ENCODE measurements around the gene CNOT1.

GRCh38 chr16:58624209-58624608 lies 5.4 kb downstream of the CNOT1 start:
- TF ChIP-seq SPI1 (IDR thresholded peaks at IDR 0.05; ENCODE audit: low read depth, low read length): no peak
- TF ChIP-seq POLR2A (IDR thresholded peaks at IDR 0.05; ENCODE audit: low read depth, low read length): no peak
- TF ChIP-seq POLR2AphosphoS5 (IDR thresholded peaks at IDR 0.05; ENCODE audit: low read depth, low read length): no peak
- no peak for TF ChIP-seq TAF1 (IDR thresholded peaks at IDR 0.05; ENCODE audit: low read depth, low read length)
